Neural cell (in vitro differentiated cells): ENCODE results near the gene HSD17B8.

ENCODE experiments used
- CTCF ChIP-seq: fragments of 450-650 bp; IDR thresholded peaks from 2 replicates; pipeline ENCODE4 v1.5.1; 2014; ENCODE audit warnings: antibody characterized with exemption, mild to moderate bottlenecking, moderate library complexity; ENCODE audit not compliant: poor library complexity, severe bottlenecking
- EP300 ChIP-seq: fragments of 450-650 bp; conservative IDR thresholded peaks from 2 replicates; pipeline ENCODE4 v1.6.1; 2014; ENCODE audit warnings: antibody characterized with exemption, mild to moderate bottlenecking, moderate library complexity; ENCODE audit not compliant: poor library complexity, severe bottlenecking
- POLR2AphosphoS5 ChIP-seq: IDR thresholded peaks from 2 replicates; pipeline ENCODE4 v1.6.1; 2012

- no peak for TF ChIP-seq CTCF
- no peak for TF ChIP-seq POLR2AphosphoS5
- TF ChIP-seq EP300: no peak
Observed at GRCh38 chr6:33251395-33252012, 47.0 kb downstream of the HSD17B8 start.
